ENCODE measurements around the gene ESR2.

ESR2 gene

DNA sequence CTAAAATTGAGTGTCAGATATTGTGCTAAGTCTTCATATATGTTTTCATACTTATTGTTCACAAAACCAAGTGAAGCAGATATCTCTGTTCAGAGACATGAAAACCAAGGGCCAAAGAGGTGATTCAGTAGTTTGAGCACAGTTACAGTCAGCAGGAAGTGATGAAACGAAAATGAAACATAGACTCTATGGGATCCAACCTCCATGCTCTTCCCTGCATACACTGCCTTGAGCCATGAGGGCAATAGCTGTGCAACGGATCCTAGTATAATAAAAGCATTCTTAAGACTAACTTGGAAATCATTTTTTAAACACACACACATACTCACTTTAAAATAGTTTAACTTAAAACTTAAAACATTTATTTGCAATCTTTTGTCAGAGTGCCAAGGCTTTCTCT lies 27.9 kb downstream of the ESR2 start:
- no peaks in the 10 kb centered on the region for H3K9me3 ChIP-seq (ENCODE audit: control insufficient read depth, low read length)
- no peak overlapping the region for H2AFZ ChIP-seq
- H3K9ac ChIP-seq, result no peak overlapping the region
- TF ChIP-seq, protein P1, sequence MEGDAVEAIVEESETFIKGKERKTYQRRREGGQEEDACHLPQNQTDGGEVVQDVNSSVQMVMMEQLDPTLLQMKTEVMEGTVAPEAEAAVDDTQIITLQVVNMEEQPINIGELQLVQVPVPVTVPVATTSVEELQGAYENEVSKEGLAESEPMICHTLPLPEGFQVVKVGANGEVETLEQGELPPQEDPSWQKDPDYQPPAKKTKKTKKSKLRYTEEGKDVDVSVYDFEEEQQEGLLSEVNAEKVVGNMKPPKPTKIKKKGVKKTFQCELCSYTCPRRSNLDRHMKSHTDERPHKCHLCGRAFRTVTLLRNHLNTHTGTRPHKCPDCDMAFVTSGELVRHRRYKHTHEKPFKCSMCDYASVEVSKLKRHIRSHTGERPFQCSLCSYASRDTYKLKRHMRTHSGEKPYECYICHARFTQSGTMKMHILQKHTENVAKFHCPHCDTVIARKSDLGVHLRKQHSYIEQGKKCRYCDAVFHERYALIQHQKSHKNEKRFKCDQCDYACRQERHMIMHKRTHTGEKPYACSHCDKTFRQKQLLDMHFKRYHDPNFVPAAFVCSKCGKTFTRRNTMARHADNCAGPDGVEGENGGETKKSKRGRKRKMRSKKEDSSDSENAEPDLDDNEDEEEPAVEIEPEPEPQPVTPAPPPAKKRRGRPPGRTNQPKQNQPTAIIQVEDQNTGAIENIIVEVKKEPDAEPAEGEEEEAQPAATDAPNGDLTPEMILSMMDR (IDR thresholded peaks at IDR 0.05), result no peak
- H3K4me3 ChIP-seq (ENCODE audit: low read depth, low read length), result no peak overlapping the region
- H3K36me3 ChIP-seq (ENCODE audit: control insufficient read depth, insufficient read depth, low read length), result no peaks in the 10 kb centered on the region
- H3K27me3 ChIP-seq (ENCODE audit: control insufficient read depth, insufficient read depth, low read length), result no peaks in the 10 kb centered on the region
- H3K4me2 ChIP-seq (ENCODE audit: low read length), result no peak overlapping the region
- no peaks in the 10 kb centered on the region for H3K79me2 ChIP-seq
- H3K4me1 ChIP-seq, result no peaks in the 10 kb centered on the region
- no peak overlapping the region for H3K27ac ChIP-seq

DNA sequence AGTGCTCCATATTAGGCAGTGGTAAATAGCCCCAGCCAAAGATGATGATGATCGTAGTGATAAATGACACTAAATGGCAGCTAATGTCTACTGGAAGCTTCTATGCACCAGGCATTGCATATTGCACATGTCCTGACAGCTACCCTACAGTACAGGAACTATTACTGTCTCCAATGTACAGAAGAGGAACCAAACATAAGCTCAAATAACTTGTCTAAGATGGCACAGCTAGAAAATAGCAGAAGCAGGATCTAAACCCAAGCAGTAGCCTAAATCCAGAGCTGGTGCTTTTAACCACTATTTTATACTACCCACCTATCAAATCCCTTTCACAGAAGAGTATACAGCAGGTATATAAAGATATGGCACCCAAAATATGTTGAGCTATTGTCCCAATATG lies 28.9 kb downstream of the ESR2 start:
- Histone ChIP-seq H3K4me2 (ENCODE audit: low read length) (no peak overlapping the region), H3K27me3 (ENCODE audit: control insufficient read depth, insufficient read depth, low read length) (no peaks in the 10 kb centered on the region), H3K27ac (no peak overlapping the region), H3K4me1 (no peaks in the 10 kb centered on the region), H3K36me3 (ENCODE audit: control insufficient read depth, insufficient read depth, low read length) (no peaks in the 10 kb centered on the region), H3K9me3 (ENCODE audit: control insufficient read depth, low read length) (no peaks in the 10 kb centered on the region), H3K9ac (no peak overlapping the region), H3K79me2 (no peaks in the 10 kb centered on the region), H2AFZ (no peak overlapping the region), H3K4me3 (ENCODE audit: low read depth, low read length) (no peak overlapping the region)
- TF ChIP-seq, protein P1 (IDR thresholded peaks at IDR 0.05), result no peak

DNA sequence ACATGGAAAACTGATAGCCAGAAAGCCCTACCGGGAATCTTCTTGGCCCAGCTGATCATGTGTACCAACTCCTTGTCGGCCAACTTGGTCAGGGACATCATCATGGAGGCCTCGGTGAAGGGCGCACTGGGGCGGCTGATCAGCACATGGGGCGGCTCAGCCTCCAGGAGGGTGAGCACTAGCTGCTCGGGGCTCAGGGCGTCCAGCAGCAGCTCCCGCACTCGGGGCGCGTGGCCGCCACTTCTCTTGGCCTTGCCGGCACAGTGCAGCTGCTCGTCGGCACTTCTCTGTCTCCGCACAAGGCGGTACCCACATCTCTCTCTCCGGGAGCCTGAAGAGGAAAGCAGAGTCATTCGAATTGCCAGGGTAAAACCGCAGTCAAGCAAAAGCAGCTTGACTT lies 33.8 kb downstream of the ESR2 start:
- Histone ChIP-seq H3K79me2 (no peaks in the 10 kb centered on the region), H3K27ac (no peak overlapping the region), H2AFZ (no peak overlapping the region), H3K4me1 (no peaks in the 10 kb centered on the region), H3K4me3 (ENCODE audit: low read depth, low read length) (no peak overlapping the region), H3K36me3 (ENCODE audit: control insufficient read depth, insufficient read depth, low read length) (no peaks in the 10 kb centered on the region), H3K9ac (no peak overlapping the region), H3K9me3 (ENCODE audit: control insufficient read depth, low read length) (no peaks in the 10 kb centered on the region), H3K27me3 (ENCODE audit: control insufficient read depth, insufficient read depth, low read length) (no peaks in the 10 kb centered on the region), H3K4me2 (ENCODE audit: low read length) (no peak overlapping the region)
- TF ChIP-seq, protein P1 (IDR thresholded peaks at IDR 0.05), result no peak

DNA sequence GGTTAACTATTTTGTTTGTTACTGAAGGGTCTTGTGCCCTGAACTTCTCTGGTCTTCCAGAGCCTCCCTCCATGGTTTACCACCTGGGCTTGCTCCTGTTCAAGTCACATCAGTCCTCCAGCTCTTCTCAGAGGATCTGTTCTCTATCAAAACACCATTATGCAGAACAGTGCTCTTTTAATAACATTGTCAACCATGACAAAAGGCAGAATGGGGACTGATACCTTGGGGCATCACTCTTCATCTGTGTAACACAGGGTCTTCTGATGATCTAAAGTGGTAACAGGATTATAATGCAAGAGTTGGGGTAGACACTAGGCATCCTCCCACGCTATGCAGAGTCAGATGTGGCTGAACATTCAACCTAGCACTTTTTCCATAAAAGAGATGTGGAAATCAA lies 38.4 kb downstream of the ESR2 start:
- H2AFZ ChIP-seq, result no peak overlapping the region
- TF ChIP-seq, protein P1 (IDR thresholded peaks at IDR 0.05), result no peak
- H3K27me3 ChIP-seq (ENCODE audit: control insufficient read depth, insufficient read depth, low read length), result no peaks in the 10 kb centered on the region

DNA sequence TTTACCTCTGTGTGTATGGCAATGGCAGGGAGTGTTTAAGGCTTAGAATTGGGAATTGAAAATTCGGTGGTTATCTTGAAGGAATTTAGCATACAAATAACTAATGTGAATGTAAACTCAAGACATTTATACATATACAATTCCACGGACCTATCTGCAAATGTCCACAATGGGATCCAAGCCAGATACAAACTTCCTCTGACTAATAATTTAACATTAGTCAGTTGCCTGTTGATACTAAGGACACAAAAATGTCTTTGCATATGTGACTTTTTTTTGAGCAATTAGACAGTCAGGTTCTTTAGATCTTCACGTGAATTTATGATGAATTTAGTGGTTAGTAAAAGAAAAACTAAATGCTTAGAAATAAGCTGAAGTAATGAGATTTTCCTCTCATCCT lies 40.5 kb downstream of the ESR2 start:
- Histone ChIP-seq H3K4me3 (ENCODE audit: low read depth, low read length) (no peak overlapping the region), H3K27ac (no peak overlapping the region), H3K36me3 (ENCODE audit: control insufficient read depth, insufficient read depth, low read length) (no peaks in the 10 kb centered on the region), H3K9ac (no peak overlapping the region), H3K4me1 (no peaks in the 10 kb centered on the region), H3K79me2 (no peaks in the 10 kb centered on the region), H3K4me2 (ENCODE audit: low read length) (no peak overlapping the region), H3K27me3 (ENCODE audit: control insufficient read depth, insufficient read depth, low read length) (no peaks in the 10 kb centered on the region), H2AFZ (no peak overlapping the region), H3K9me3 (ENCODE audit: control insufficient read depth, low read length) (no peaks in the 10 kb centered on the region)
- TF ChIP-seq, protein P1 (IDR thresholded peaks at IDR 0.05), result no peak

More for the DNA sequence above, 38.4 kb downstream of the ESR2 start:
- no peaks in the 10 kb centered on the region for H3K4me1 ChIP-seq
- H3K9me3 ChIP-seq (ENCODE audit: control insufficient read depth, low read length), result no peaks in the 10 kb centered on the region
- no peak overlapping the region for H3K27ac ChIP-seq
- H3K36me3 ChIP-seq (ENCODE audit: control insufficient read depth, insufficient read depth, low read length), result no peaks in the 10 kb centered on the region
- no peak overlapping the region for H3K4me2 ChIP-seq (ENCODE audit: low read length)
- H3K4me3 ChIP-seq (ENCODE audit: low read depth, low read length), result no peak overlapping the region
- H3K9ac ChIP-seq, result no peak overlapping the region
- no peaks in the 10 kb centered on the region for H3K79me2 ChIP-seq
